ENCODE measurements around the gene SYDE1.

Gene SYDE1

GRCh38 chr19:15125232-15126067, 18.2 kb downstream of the SYDE1 start:
- TF ChIP-seq CTCF (conservative IDR thresholded peaks at IDR 0.05; ENCODE audit: control insufficient read depth, insufficient read depth, low read depth, low read length): no peak
- DNase-seq (ENCODE audit: low read depth): peak; percentile 96
- peak overlapping the region; percentile 82 for H3K4me3 ChIP-seq (ENCODE audit: control insufficient read depth, low read depth, low read length)

GRCh38 chr19:15126131-15126910, 19.1 kb downstream of the SYDE1 start:
- DNase-seq (ENCODE audit: low read depth): no peak
- H3K4me3 ChIP-seq (ENCODE audit: control insufficient read depth, low read depth, low read length): peak overlapping the region; percentile 47
- TF ChIP-seq CTCF (conservative IDR thresholded peaks at IDR 0.05; ENCODE audit: control insufficient read depth, insufficient read depth, low read depth, low read length): no peak

DNA sequence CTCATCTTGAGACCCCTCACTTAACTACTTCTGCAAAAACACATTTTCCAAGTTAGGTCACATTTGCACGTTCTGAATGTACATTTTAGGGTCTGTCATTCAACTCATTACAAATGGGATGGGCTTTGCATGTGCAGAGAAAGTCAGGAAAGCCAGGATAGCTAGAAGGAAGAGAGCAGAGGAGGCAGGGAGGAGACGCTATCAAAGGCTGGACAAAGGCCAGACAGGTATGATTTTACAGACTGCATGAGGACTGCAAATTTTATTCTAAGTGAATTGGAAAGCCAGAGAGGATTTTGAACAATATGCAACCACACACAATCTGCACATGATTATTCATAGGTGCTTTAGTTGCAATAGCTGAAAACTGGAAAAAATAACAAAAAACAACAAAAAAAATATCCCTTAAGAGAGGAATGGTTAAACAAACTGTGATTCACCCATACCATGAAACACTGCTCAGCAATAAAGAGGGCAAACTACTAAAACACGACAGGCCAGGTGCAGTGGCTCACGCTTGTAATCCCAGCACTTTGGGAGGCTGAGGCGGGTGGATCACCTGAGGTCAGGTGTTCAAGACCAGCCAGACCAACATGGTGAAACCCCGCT, 21.1 kb downstream of the SYDE1 start:
- no peak for TF ChIP-seq CTCF (conservative IDR thresholded peaks at IDR 0.05; ENCODE audit: control insufficient read depth, insufficient read depth, low read depth, low read length)
- H3K4me3 ChIP-seq (ENCODE audit: control insufficient read depth, low read depth, low read length): no peak overlapping the region
- no peak for DNase-seq (ENCODE audit: low read depth)

DNA sequence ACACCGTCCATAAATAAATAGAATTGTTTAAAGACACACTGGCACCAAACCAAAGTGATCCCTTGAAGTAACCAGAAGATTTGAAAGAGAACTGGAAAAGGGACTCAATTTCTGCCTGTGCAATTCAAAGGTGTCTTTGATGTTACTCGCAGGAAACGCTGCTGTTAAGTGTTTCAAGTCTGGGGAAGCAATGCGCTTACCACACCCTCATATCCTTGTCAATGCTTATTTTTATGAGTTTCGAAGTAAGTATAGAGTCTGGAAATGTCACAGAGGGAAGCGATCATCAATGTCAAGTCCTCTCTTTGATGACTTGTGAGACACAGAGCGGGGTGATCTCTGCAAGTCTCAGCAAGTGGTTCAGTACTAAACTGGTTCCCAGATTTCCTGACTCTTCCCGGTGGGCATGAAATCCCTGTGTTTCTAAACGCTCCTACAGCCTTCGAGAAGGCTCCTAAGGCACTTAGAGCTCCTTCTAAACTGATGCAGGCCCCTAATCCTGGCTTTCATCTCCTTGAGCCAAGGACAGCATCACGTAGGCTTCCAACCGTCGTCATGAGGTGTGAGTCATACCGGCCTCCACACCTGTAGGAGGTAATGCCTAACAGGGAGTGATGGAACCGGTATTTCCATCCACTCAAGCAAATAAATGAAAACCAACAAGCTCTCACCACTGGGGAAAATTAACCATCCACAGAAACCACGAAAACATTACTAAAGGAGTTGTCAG, 22.8 kb downstream of the SYDE1 start:
- DNase-seq (ENCODE audit: low read depth): no peak
- no peak for TF ChIP-seq CTCF (conservative IDR thresholded peaks at IDR 0.05; ENCODE audit: control insufficient read depth, insufficient read depth, low read depth, low read length)
- no peak overlapping the region for H3K4me3 ChIP-seq (ENCODE audit: control insufficient read depth, low read depth, low read length)

GRCh38 chr19:15136234-15136954, 29.2 kb downstream of the SYDE1 start:
- H3K4me3 ChIP-seq (ENCODE audit: control insufficient read depth, low read depth, low read length): no peak overlapping the region
- DNase-seq (ENCODE audit: low read depth): no peak
- TF ChIP-seq CTCF (conservative IDR thresholded peaks at IDR 0.05; ENCODE audit: control insufficient read depth, insufficient read depth, low read depth, low read length): no peak

GRCh38 chr19:15137777-15138176, 30.6 kb downstream of the SYDE1 start:
- no peak overlapping the region for H3K4me3 ChIP-seq (ENCODE audit: control insufficient read depth, low read depth, low read length)
- DNase-seq (ENCODE audit: low read depth): no peak
- TF ChIP-seq CTCF (conservative IDR thresholded peaks at IDR 0.05; ENCODE audit: control insufficient read depth, insufficient read depth, low read depth, low read length): no peak

Measured in fibroblast of mammary gland (primary cell).